PFSK-1 (cell line): Measurements from ENCODE around the gene PRDX5.

Experiments used
- FOXP2 ChIP-seq: optimal IDR thresholded peaks from 2 replicates; pipeline ENCODE3; 2011; ENCODE audit warnings: borderline replicate concordance, control low read depth, inconsistent platforms; ENCODE audit not compliant: insufficient read depth; ENCODE audit errors: extremely low read length, extremely low read depth
- POLR2AphosphoS5 ChIP-seq: IDR thresholded peaks from 2 replicates; pipeline ENCODE4 v1.6.1; 2012; ENCODE audit warnings: low read depth, mild to moderate bottlenecking, control low read depth, low read length, moderate library complexity
- REST ChIP-seq, 2 experiments: IDR thresholded peaks; 2 replicates each; pipeline versions ENCODE4 v1.6.1 to v1.8.0; 2011 to 2012; ENCODE audit warnings: low read depth in 2 of 2, low read length in 2 of 2, control low read depth in 1 of 2, inconsistent platforms in 1 of 2, mild to moderate bottlenecking in 1 of 2, moderate library complexity in 1 of 2; ENCODE audit not compliant: insufficient read depth in 1 of 2
- SIN3A ChIP-seq: IDR thresholded peaks from 2 replicates; pipeline ENCODE4 v1.6.1; 2012; ENCODE audit warnings: mild to moderate bottlenecking, low read length, moderate library complexity, borderline replicate concordance; ENCODE audit not compliant: insufficient read depth
- TAF1 ChIP-seq: IDR thresholded peaks from 2 replicates; pipeline ENCODE4 v1.6.1; 2012; ENCODE audit warnings: low read length, control low read depth, borderline replicate concordance; ENCODE audit not compliant: insufficient read depth

- TF ChIP-seq TAF1 (no peak), POLR2AphosphoS5 (no peak), REST (IDR thresholded peaks at IDR 0.05; ENCODE audit: insufficient read depth in 1 of 2, low read depth in 2 of 2, low read length in 2 of 2) (no peak), SIN3A (no peak), FOXP2 (no peak)
Observed at GRCh38 chr11:64312947-64313346, 5.0 kb upstream of the PRDX5 start.
